GM15510 (cell line): ENCODE measurements around the gene SNPH.

Source experiments
- POLR2A ChIP-seq: IDR thresholded peaks from 3 replicates; pipeline ENCODE4 v1.6.1; 2011; ENCODE audit warnings: borderline replicate concordance; ENCODE audit not compliant: insufficient read length; ENCODE audit errors: extremely low read depth

SNPH gene

GRCh38 chr20:1254254-1254653 lies 11.8 kb upstream of the SNPH start:
- no peak for TF ChIP-seq POLR2A

GRCh38 chr20:1255675-1256074 lies 10.4 kb upstream of the SNPH start:
- no peak for TF ChIP-seq POLR2A

GRCh38 chr20:1263853-1264252 lies 2.2 kb upstream of the SNPH start:
- no peak for TF ChIP-seq POLR2A

GRCh38 chr20:1264727-1265126 lies 1.4 kb upstream of the SNPH start:
- no peak for TF ChIP-seq POLR2A

- TF ChIP-seq POLR2A: no peak
These were observed 723 bp upstream of the SNPH start for GRCh38 chr20:1265226-1265915.

GRCh38 chr20:1265916-1266166 lies 253 bp upstream of the SNPH start:
- no peak for TF ChIP-seq POLR2A

GRCh38 chr20:1267161-1267560 lies 1.1 kb downstream of the SNPH start:
- no peak for TF ChIP-seq POLR2A

- TF ChIP-seq POLR2A: no peak
These were observed 1.8 kb downstream of the SNPH start for GRCh38 chr20:1267809-1268374.

- TF ChIP-seq POLR2A: no peak
These were observed 3.1 kb downstream of the SNPH start for GRCh38 chr20:1269235-1269634.

- no peak for TF ChIP-seq POLR2A
These were observed 3.8 kb downstream of the SNPH start for GRCh38 chr20:1269850-1270249.

GRCh38 chr20:1272368-1273100 lies 6.4 kb downstream of the SNPH start:
- no peak for TF ChIP-seq POLR2A

GRCh38 chr20:1273366-1273765 lies 7.3 kb downstream of the SNPH start:
- no peak for TF ChIP-seq POLR2A

GRCh38 chr20:1274485-1275311 lies 8.6 kb downstream of the SNPH start:
- no peak for TF ChIP-seq POLR2A

- no peak for TF ChIP-seq POLR2A
These were observed 9.8 kb downstream of the SNPH start for GRCh38 chr20:1275919-1276318.
